NCI-H1694 (cell line): Measurements from ENCODE around the gene COL6A3.
A peak's percentile ranks its signal among the peaks of the same experiment; 100 is the strongest.
"Not testable (repeated sequence)": the region's sequence is repeated elsewhere in the genome, so short reads cannot be mapped to it uniquely, and the experiment has no call there.

Source experiments
- DNase-seq: peaks from one replicate; lab custom pipeline; 2025; lab: John Stamatoyannopoulos, UW

COL6A3 gene

GRCh38 chr2:237314681-237315080 lies 99.3 kb downstream of the COL6A3 start:
- no peak for DNase-seq

- no peak for DNase-seq
Observed at GRCh38 chr2:237314198-237314597, 99.8 kb downstream of the COL6A3 start.

GRCh38 chr2:237312021-237312755 lies 101.8 kb downstream of the COL6A3 start:
- no peak for DNase-seq

- no peak for DNase-seq
Observed at GRCh38 chr2:237310515-237311114, 103.3 kb downstream of the COL6A3 start.

- DNase-seq = no peak
Observed at GRCh38 chr2:237309416-237309815, 104.5 kb downstream of the COL6A3 start.

- no peak for DNase-seq
Observed at GRCh38 chr2:237309011-237309410, 105.0 kb downstream of the COL6A3 start.

GRCh38 chr2:237307474-237307873 lies 106.5 kb downstream of the COL6A3 start:
- DNase-seq = no peak

- no peak for DNase-seq
Observed at GRCh38 chr2:237306787-237307170, 107.2 kb downstream of the COL6A3 start.

GRCh38 chr2:237306083-237306786 lies 107.7 kb downstream of the COL6A3 start:
- no peak for DNase-seq

- DNase-seq = no peak
Observed at GRCh38 chr2:237305579-237305978, 108.4 kb downstream of the COL6A3 start.

- DNase-seq = no peak
Observed at GRCh38 chr2:237304763-237305514, 109.0 kb downstream of the COL6A3 start.

GRCh38 chr2:237303244-237303643 lies 110.7 kb downstream of the COL6A3 start:
- DNase-seq = not testable (repeated sequence)

- no peak for DNase-seq
Observed at GRCh38 chr2:237301595-237301994, 112.4 kb downstream of the COL6A3 start.

- DNase-seq = no peak
Observed at GRCh38 chr2:237300739-237301138, 113.2 kb downstream of the COL6A3 start.

GRCh38 chr2:237299906-237300305 lies 114.1 kb downstream of the COL6A3 start:
- DNase-seq = peak; percentile 91

- DNase-seq = no peak
Observed at GRCh38 chr2:237298151-237299118, 115.5 kb downstream of the COL6A3 start.

- no peak for DNase-seq
Observed at GRCh38 chr2:237297421-237298150, 116.4 kb downstream of the COL6A3 start.

GRCh38 chr2:237296756-237297155 lies 117.2 kb downstream of the COL6A3 start:
- no peak for DNase-seq

GRCh38 chr2:237295889-237296480 lies 118.0 kb downstream of the COL6A3 start:
- DNase-seq = no peak

GRCh38 chr2:237294460-237294859 lies 119.5 kb downstream of the COL6A3 start:
- DNase-seq = no peak
